ENCODE results near the gene APH1A.
A peak's percentile ranks its signal among the peaks of the same experiment; 100 is the strongest.
"Not testable (repeated sequence)": the region's sequence is repeated elsewhere in the genome, so short reads cannot be mapped to it uniquely, and the experiment has no call there.

The APH1A gene

DNA sequence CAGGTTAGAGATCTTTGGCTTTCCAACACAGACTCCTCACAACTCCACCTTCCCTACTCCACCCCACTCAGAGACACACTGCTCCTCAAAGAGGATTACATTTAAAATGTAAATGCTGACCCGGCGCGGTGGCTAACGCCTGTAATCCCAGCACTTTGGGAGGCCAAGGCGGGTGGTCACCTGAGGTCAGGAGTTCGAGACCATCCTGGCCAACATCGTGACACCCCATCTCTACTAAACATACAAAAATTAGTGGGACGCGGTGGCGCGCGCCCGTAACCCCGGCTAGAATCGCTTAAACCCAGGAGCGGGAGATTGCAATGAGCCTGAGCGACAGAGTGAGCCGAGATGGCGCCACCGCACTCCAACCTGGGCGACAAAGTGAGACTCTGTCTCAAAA lies 31.1 kb downstream of the APH1A start:
- H3K36me3 ChIP-seq (ENCODE audit: insufficient read depth, low read length) = no peaks in the 10 kb centered on the region
- H3K4me3 ChIP-seq (ENCODE audit: low read length) = no peak overlapping the region
- H3K4me1 ChIP-seq (ENCODE audit: control insufficient read depth, insufficient read depth, low read length) = peaks cover 5% of the 10 kb centered on the region
- no peaks in the 10 kb centered on the region for H3K9me3 ChIP-seq (replicated peaks; ENCODE audit: low read length)
- H3K27me3 ChIP-seq (ENCODE audit: control insufficient read depth, insufficient read depth, low read length) = no peaks in the 10 kb centered on the region
- H3K9ac ChIP-seq (ENCODE audit: low read depth, low read length) = no peak overlapping the region
- H3K4me2 ChIP-seq (ENCODE audit: low read length) = no peak overlapping the region

DNA sequence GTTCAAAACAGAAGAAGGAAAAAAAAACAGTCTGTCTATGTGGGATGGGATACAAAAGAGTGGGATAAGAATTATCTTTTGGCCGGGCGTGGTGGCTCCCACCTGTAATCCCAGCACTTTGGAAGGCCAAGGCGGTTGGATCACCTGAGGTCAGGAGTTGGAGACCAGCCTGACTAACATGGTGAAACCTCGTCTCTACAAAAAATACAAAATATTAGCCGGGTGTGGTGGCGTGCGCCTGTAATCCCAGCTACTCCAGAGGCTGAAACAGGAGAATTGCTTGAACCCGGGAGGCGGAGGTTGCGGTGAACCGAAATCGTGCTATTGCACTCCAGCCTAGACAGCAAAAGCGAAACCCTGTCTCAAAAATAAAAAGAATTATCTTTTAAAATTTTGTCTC lies 31.6 kb downstream of the APH1A start:
- H3K36me3 ChIP-seq (ENCODE audit: insufficient read depth, low read length); H3K9me3 ChIP-seq (replicated peaks; ENCODE audit: low read length); H3K4me3 ChIP-seq (ENCODE audit: low read length); H3K27me3 ChIP-seq (ENCODE audit: control insufficient read depth, insufficient read depth, low read length); H3K9ac ChIP-seq (ENCODE audit: low read depth, low read length); H3K4me1 ChIP-seq (ENCODE audit: control insufficient read depth, insufficient read depth, low read length): not testable (repeated sequence)
- peak overlapping the region; percentile 85 for H3K4me2 ChIP-seq (ENCODE audit: low read length)

DNA sequence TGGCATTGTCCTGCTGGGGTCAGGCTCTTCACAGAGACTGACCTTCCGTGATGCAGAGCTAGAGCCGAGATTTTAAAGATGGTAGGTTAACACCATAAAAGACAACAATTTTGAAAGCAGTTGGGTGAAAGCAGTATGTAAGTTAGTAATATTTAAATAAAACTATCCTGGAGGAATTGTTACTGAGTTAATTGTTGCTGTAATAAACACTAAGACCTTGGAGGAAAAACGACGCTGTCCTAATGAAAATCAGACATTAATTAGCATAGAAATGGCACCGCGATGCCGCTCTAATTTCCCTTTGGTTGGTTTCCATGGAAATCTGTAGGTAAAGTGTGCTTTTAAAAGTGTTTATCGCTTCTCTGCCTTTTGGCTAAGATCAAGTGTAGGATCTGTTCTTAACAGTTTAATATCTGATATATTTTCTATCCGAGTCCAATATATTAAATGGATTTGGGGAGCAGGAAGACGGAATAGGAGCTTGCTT lies 32.2 kb downstream of the APH1A start:
- Histone ChIP-seq H3K9ac (ENCODE audit: low read depth, low read length) (peak overlapping the region; percentile 71), H3K27me3 (ENCODE audit: control insufficient read depth, insufficient read depth, low read length) (no peaks in the 10 kb centered on the region), H3K9me3 (replicated peaks; ENCODE audit: low read length) (no peaks in the 10 kb centered on the region), H3K4me1 (ENCODE audit: control insufficient read depth, insufficient read depth, low read length) (peaks cover 5% of the 10 kb centered on the region), H3K4me2 (ENCODE audit: low read length) (peak overlapping the region; percentile 85), H3K36me3 (ENCODE audit: insufficient read depth, low read length) (no peaks in the 10 kb centered on the region), H3K4me3 (ENCODE audit: low read length) (peak overlapping the region; percentile 94)

DNA sequence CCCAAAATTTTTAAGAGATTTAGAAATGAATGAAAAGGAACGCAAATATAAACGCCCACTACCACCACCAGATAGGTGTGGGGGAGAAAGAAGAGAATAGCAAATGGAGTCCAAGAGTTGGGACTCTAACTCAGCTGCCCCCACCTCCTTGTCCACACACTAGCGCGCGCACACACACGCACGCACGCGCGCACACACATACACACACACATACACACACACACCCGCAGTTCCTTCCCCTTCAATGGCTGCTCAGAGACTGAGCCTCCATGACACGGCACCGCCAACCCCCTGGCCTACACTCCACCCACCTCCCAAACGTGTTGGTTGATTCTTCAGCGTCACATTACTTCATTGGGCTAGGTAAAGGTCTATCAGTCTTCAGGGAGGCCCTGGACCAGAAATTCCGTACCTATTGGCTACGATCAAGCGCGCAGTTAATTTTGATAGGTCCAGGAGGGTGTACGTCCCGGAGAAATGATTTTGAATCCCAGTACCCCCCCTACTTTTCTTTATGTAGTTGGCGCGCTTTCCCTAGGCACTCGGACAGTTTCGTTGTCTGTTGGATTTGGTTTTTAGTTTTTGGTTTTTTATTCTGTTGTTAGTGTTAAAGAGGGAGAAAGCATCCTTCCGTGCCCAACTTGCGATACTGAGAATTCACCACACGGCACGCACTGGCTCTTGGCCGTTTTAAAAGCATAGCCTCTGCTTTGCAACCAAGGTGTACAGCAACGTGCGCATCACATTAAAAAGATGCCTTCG lies 32.8 kb downstream of the APH1A start, which contains the start of gene ANP32E:
TSS of gene ANP32E (minus strand) at position 261 of the 762 bp plus-strand sequence. CDS start 326 bp downstream, outside the sequence.
- H3K4me3 ChIP-seq (ENCODE audit: low read length) = peak within 1 kb of the TSS; percentile 94
- no peaks in the 10 kb centered on the region for H3K36me3 ChIP-seq (ENCODE audit: insufficient read depth, low read length)
- peak within 1 kb of the TSS; percentile 99 for H3K4me2 ChIP-seq (ENCODE audit: low read length)
- no peaks in the 10 kb centered on the region for H3K27me3 ChIP-seq (ENCODE audit: control insufficient read depth, insufficient read depth, low read length)
- peak within 1 kb of the TSS; percentile 91 for H3K9ac ChIP-seq (ENCODE audit: low read depth, low read length)
- H3K4me1 ChIP-seq (ENCODE audit: control insufficient read depth, insufficient read depth, low read length) = peaks cover 5% of the 10 kb centered on the region
- no peaks in the 10 kb centered on the region for H3K9me3 ChIP-seq (replicated peaks; ENCODE audit: low read length)

DNA sequence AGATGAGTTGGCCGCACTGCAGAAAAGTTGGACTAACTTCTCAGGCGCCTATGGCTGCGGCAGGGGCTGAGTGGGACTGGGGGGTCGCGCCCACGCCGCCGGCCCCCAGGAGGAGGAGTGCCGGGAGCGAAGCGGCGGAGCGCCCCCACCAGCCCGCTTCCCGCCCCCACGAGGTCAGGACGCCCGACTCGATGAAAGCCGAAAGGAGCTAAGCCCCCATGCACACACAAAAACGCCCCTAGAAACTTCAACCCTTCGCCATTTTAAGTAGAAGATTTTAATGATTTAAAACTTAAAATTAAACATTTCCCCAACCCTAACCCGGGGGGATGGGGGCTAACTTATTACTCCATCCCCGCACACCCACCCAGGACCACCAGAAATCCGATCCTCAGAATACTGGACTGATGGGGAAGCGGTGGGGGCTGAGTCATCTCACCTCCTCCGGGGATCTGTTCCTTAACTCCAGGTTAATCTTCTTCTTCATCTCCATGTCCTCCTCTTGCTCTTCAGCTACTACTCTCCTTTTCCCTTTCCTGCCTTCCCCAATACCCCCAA lies 33.4 kb downstream of the APH1A start:
- no peaks in the 10 kb centered on the region for H3K36me3 ChIP-seq (ENCODE audit: insufficient read depth, low read length)
- no peaks in the 10 kb centered on the region for H3K9me3 ChIP-seq (replicated peaks; ENCODE audit: low read length)
- H3K4me1 ChIP-seq (ENCODE audit: control insufficient read depth, insufficient read depth, low read length) = peaks cover 5% of the 10 kb centered on the region
- peak overlapping the region; percentile 91 for H3K9ac ChIP-seq (ENCODE audit: low read depth, low read length)
- peak overlapping the region; percentile 94 for H3K4me3 ChIP-seq (ENCODE audit: low read length)
- peak overlapping the region; percentile 99 for H3K4me2 ChIP-seq (ENCODE audit: low read length)
- no peaks in the 10 kb centered on the region for H3K27me3 ChIP-seq (ENCODE audit: control insufficient read depth, insufficient read depth, low read length)

DNA sequence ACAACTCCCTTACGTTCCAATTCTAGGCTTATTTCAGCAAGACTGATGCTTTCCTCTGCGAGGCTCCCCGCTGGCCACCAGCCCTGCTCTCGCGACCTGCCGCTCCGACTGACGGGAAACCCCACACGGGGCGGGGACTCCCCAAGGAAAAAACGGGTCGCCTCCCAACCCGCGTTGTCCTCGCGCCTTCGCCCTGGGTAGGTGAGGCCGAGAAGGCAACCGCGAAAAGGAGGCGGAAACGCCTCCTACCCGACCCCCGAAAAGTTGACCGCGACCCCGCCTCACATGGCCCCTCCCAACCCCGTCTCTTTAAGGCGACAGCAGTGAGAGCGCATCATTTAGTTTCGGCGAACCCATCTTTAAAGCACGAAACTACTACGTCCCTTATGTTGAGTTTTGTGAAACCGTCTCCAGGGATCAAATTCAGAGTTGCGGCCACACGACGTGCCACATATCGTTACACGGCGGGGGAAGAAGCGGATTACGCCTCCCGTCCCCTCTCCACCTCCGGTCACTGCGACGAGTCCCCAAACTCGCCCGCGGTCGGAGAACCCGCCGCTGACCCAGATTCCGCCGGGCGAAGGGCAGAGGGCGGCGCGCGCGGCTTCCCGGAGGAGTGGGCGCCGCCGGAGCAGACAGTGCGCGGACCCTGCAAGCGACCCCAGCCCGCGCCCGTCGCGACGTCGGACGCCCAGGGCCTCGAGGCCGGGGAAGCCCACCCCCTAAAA lies 34.1 kb downstream of the APH1A start:
- H3K4me2 ChIP-seq (ENCODE audit: low read length) = peak overlapping the region; percentile 99
- H3K9me3 ChIP-seq (replicated peaks; ENCODE audit: low read length) = no peaks in the 10 kb centered on the region
- peak overlapping the region; percentile 91 for H3K9ac ChIP-seq (ENCODE audit: low read depth, low read length)
- H3K4me3 ChIP-seq (ENCODE audit: low read length) = peak overlapping the region; percentile 94
- H3K36me3 ChIP-seq (ENCODE audit: insufficient read depth, low read length) = no peaks in the 10 kb centered on the region
- H3K4me1 ChIP-seq (ENCODE audit: control insufficient read depth, insufficient read depth, low read length) = peaks cover 5% of the 10 kb centered on the region
- no peaks in the 10 kb centered on the region for H3K27me3 ChIP-seq (ENCODE audit: control insufficient read depth, insufficient read depth, low read length)

DNA sequence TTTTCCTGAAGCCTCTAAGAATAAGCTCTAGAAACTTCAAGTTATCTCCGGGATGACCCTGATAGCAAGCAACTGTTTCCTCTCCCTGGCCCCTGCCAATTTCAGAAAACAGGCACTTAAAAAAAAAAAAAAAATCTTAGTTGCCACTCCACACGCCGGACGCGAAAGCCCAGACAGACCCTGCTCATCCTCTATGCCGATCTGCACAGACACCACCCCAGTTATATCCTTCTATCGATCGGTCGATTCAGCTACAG lies 34.6 kb downstream of the APH1A start:
- Histone ChIP-seq H3K4me3 (ENCODE audit: low read length) (peak overlapping the region; percentile 94), H3K4me1 (ENCODE audit: control insufficient read depth, insufficient read depth, low read length) (peaks cover 5% of the 10 kb centered on the region), H3K36me3 (ENCODE audit: insufficient read depth, low read length) (peaks cover under 1% of the 10 kb centered on the region), H3K9me3 (replicated peaks; ENCODE audit: low read length) (no peaks in the 10 kb centered on the region), H3K9ac (ENCODE audit: low read depth, low read length) (peak overlapping the region; percentile 91), H3K4me2 (ENCODE audit: low read length) (peak overlapping the region; percentile 99), H3K27me3 (ENCODE audit: control insufficient read depth, insufficient read depth, low read length) (no peaks in the 10 kb centered on the region)

DNA sequence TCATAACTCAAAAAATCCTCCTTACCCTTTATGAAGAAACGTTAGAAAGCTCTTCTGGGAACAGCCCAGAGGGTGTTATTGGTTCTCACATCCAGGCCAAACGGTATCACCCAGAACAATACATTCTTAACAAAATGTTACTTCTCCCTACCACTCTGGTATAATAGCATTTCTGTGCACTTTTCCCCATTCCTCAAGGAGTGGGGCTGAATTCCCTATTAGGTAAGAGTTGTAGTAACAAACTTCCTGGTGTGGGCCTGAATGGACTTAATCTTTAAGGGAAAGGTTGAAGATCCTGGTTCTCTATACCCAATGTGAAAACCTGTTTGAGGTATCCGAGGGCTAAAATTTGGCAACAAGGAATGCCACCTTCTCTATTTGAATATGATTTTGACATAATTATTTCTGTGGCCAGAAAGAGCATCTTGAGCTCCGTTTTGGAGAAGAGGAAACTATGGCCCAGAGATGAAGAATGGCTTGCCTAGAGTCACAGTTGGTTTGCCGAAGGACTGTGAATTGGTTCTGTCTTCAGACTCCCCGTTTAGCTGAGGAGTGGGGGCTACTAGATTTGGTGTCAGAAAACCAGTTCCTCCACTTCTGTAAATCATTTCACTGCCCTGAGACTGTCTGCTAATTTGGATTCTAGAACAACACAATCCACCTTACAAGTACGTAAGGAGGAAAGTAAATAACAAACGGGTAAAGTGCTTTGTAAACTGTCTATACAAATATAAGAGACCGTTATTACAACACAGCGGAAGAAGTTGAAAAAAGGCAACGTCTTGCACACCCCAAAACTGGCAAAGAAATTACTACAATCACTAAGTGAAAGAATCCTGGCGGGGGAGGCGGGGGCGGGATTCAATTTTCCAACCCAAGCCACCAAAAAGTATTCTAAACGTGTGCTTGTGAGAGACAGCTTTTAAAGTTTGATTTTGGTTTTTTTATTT lies 35.2 kb downstream of the APH1A start:
- Histone ChIP-seq H3K9ac (ENCODE audit: low read depth, low read length) (peak overlapping the region; percentile 91), H3K4me1 (ENCODE audit: control insufficient read depth, insufficient read depth, low read length) (peaks cover 5% of the 10 kb centered on the region), H3K36me3 (ENCODE audit: insufficient read depth, low read length) (peaks cover 7% of the 10 kb centered on the region), H3K4me2 (ENCODE audit: low read length) (peak overlapping the region; percentile 99), H3K4me3 (ENCODE audit: low read length) (peak overlapping the region; percentile 94), H3K9me3 (replicated peaks; ENCODE audit: low read length) (no peaks in the 10 kb centered on the region), H3K27me3 (ENCODE audit: control insufficient read depth, insufficient read depth, low read length) (no peaks in the 10 kb centered on the region)

DNA sequence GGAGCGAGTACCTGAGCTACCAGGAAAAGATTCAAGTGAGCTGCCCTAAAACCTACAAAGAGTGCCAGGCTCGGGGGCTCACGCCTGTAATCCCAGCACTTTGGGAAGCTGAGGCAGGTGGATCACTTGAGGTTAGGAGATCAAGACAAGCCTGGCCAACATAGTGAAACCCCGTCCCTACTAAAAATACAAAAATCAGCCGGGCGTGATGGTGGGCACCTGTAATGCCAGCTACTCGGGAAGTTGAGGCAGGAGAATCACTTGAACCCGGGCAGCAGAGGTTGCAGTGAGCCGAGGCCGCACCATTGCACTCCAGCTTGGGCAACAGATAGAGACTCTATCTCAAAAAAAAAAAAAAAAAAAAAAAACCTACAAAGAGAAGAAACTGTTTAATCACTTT lies 35.9 kb downstream of the APH1A start:
- not testable (repeated sequence) for H3K36me3 ChIP-seq (ENCODE audit: insufficient read depth, low read length); H3K4me1 ChIP-seq (ENCODE audit: control insufficient read depth, insufficient read depth, low read length); H3K9me3 ChIP-seq (replicated peaks; ENCODE audit: low read length); H3K4me3 ChIP-seq (ENCODE audit: low read length); H3K9ac ChIP-seq (ENCODE audit: low read depth, low read length); H3K27me3 ChIP-seq (ENCODE audit: control insufficient read depth, insufficient read depth, low read length)
- peak overlapping the region; percentile 99 for H3K4me2 ChIP-seq (ENCODE audit: low read length)

DNA sequence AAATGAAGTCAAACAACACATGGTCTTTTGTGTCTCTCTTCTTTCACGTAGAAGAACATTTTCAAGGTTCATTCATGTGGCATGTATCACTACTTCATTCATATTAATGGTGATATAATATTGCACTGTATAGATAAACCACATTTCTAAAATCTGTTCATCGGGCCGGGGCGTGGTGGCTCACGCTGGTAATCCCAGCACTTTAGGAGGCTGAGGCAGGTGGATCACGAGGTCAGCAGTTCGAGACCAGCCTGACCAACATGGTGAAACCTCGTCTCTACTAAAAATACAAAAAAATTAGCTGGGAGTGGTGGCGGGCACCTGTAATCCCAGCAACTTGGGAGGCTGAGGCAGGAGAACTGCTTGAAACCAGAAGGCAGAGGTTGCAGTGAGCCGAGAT lies 40.6 kb downstream of the APH1A start:
- H3K4me1 ChIP-seq (ENCODE audit: control insufficient read depth, insufficient read depth, low read length); H3K9ac ChIP-seq (ENCODE audit: low read depth, low read length); H3K9me3 ChIP-seq (replicated peaks; ENCODE audit: low read length); H3K27me3 ChIP-seq (ENCODE audit: control insufficient read depth, insufficient read depth, low read length); H3K4me2 ChIP-seq (ENCODE audit: low read length); H3K4me3 ChIP-seq (ENCODE audit: low read length): not testable (repeated sequence)
- peaks cover 34% of the 10 kb centered on the region for H3K36me3 ChIP-seq (ENCODE audit: insufficient read depth, low read length)

DNA sequence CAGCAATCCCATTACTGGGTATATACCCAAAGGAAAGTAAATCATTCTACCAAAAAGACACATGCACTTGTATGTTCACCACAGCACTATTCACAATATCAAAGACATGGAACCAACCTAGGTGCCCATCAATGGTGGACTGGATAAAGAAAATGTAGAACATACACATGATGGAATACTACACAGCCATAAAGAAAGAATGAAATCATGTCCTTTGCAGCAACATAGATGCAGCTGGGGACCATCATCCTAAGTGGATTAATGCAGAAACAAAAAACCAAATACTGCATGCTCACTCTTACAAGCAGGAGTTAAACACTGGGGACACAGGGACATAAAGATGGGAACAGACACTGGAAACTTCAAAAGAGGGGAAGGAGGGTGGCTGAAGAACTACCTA lies 41.6 kb downstream of the APH1A start:
- H3K36me3 ChIP-seq (ENCODE audit: insufficient read depth, low read length) = peaks cover 40% of the 10 kb centered on the region
- no peaks in the 10 kb centered on the region for H3K9me3 ChIP-seq (replicated peaks; ENCODE audit: low read length)
- H3K27me3 ChIP-seq (ENCODE audit: control insufficient read depth, insufficient read depth, low read length) = no peaks in the 10 kb centered on the region
- H3K4me2 ChIP-seq (ENCODE audit: low read length) = no peak overlapping the region
- no peak overlapping the region for H3K4me3 ChIP-seq (ENCODE audit: low read length)
- no peaks in the 10 kb centered on the region for H3K4me1 ChIP-seq (ENCODE audit: control insufficient read depth, insufficient read depth, low read length)
- no peak overlapping the region for H3K9ac ChIP-seq (ENCODE audit: low read depth, low read length)

Measured in skeletal muscle satellite cell (primary cell).